Heart left ventricle (tissue), 16 donors: ENCODE results near the gene FBXO21. TPM values are rescaled to one million over a fixed set of nuclear protein-coding genes. Genes with fewer than 3 reads are reported as not detected.

Experiments
- ATAC-seq, 4 donors: fragments of 200-7000 bp; cut with Tn5 transposase; one replicate each; pipeline ENCODE4 v1.9.1; 2020 to 2022; ENCODE audit warnings: moderate library complexity in 4 of 4, mild to moderate bottlenecking in 3 of 4, moderate number of reproducible peaks in 1 of 4
- DNase-seq, 5 donors: peaks; one replicate each; pipeline ENCODE4 v3.0.0-alpha.2; 2020
- H3K27ac ChIP-seq, 12 donors: fragments of 200-600 bp; sonication (generic) in 4 of 12; one replicate each; pipeline versions ENCODE4 v1.5.0 to v1.8.0; 2016 to 2022; ENCODE audit warnings: mild to moderate bottlenecking in 2 of 12
- H3K27me3 ChIP-seq, 9 donors: fragments of 200-600 bp; sonication (generic) in 2 of 9; one replicate each; pipeline versions ENCODE4 v1.5.1 to v1.8.0; 2016 to 2022; ENCODE audit warnings: mild to moderate bottlenecking in 3 of 9
- H3K36me3 ChIP-seq, 9 donors: fragments of 200-600 bp; sonication (generic) in 2 of 9; one replicate each; pipeline versions ENCODE4 v1.5.0 to v1.8.0; 2018 to 2022; ENCODE audit warnings: mild to moderate bottlenecking in 2 of 9
- H3K4me1 ChIP-seq, 12 donors: fragments of 200-600 bp; sonication (generic) in 4 of 12; one replicate each; pipeline versions ENCODE4 v1.5.0 to v1.8.0; 2016 to 2022; ENCODE audit warnings: mild to moderate bottlenecking in 3 of 12
- H3K4me3 ChIP-seq, 12 donors: fragments of 200-600 bp; sonication (generic) in 4 of 12; one replicate each; pipeline versions ENCODE4 v1.5.0 to v1.8.0; 2017 to 2022; ENCODE audit warnings: mild to moderate bottlenecking in 9 of 12, moderate library complexity in 4 of 12
- H3K9me3 ChIP-seq, 12 donors: fragments of 200-600 bp; sonication (generic) in 4 of 12; one replicate each; pipeline versions ENCODE4 v1.5.0 to v1.8.0; 2016 to 2022; ENCODE audit warnings: mild to moderate bottlenecking in 1 of 12
- POLR2A ChIP-seq, 2 donors: fragments of 450-650 bp; IDR thresholded peaks; one replicate each; pipeline ENCODE4 v1.6.1; 2017; ENCODE audit warnings: antibody characterized with exemption in 2 of 2, mild to moderate bottlenecking in 2 of 2, moderate library complexity in 2 of 2
- WGBS, 4 donors: extraction: QIAGEN DNeasy Blood & Tissue Kit in 2 of 4; methylation state at CpG; one replicate each; pipeline versions ENCODE4 v1.1.5 to v1.1.7; 2013 to 2018; 5-methylcytosine and 5-hydroxymethylcytosine counted together
- intact Hi-C, 10 donors: fragments of 100-400 bp; cut with DNase I; formaldehyde crosslinking; loops; one replicate each; pipeline versions ENCODE4 v1.11.1 to v1.14.2; 2022
- polyA plus RNA-seq, 2 donors: library from polyadenylated mRNA; stranded (reverse); fragments of 200-250 nt; gene quantifications; one replicate each; pipeline ENCODE4 v1.2.3, GENCODE V29; 2013
- total RNA-seq, 9 donors: library from RNA; depleted of rRNA in 2 of 9; stranded (reverse); fragments of >200 nt in 2 of 9; fragmentation: NEBNext Ultra II Directional in 3 of 9; extraction: Animal tissue kit (Norgen Biotek cat#: 25700) in 3 of 9; gene quantifications; one replicate each; pipeline versions ENCODE4 v1.1.0 to v1.2.4, GENCODE V29; 2016 to 2023
- TF ChIP-seq, protein P1 (sequence below), 12 donors: fragments of 200-600 bp; sonication (generic) in 4 of 12; IDR thresholded peaks; one replicate each; pipeline versions ENCODE4 v1.5.0 to v1.8.0; 2018 to 2022; ENCODE audit warnings: antibody characterized with exemption in 12 of 12, mild to moderate bottlenecking in 5 of 12
- donor health status: ischemic (EF 13 %, LVEDD 7.1; RV severe dilation, severe dysfunction).
- donor health status: healthy with polysubstance abuse.
- donor health status: DM: no; HTN: yes; CAD: no.
- donor health status: DM: no; HTN: no; CAD: no.
- donor health status: ischemic (EF 25% LVEDD 6.9; RV normal size, moderate dysfunction).
- donor health status: ischemic (EF 25% LVEDD 5.7; RV mildly dilated, moderate dysfunction).
- donor health status: healthy.
- donor health status: DM: yes; HTN: yes; CAD: no.
- donor health status: ischemic (EF 35%, LVEDD 5.7; RV mildly dilated, moderate dysfunction).
- donor health status: nonischemic (EF 11% LVEDD 7.7; RV severe dilation, severe dysfunction).
- donor health status: DM: yes; HTN: yes; CAD: no.
- donor health status: PGD.
- donor health status: ischemic (EF 29% LVEDD 5.4; RV normal size, mild dysfunction).
- donor health status: nonischemic (EF 23%, LVEDD 6.1; RV moderate dilation, normal function).

FBXO21 gene
- total and polyA plus RNA-seq, 11 donors: 10.9 to 82.4 (median 44.1) TPM

GRCh38 chr12:117209626-117210025 lies 19.4 kb upstream of the FBXO21 start:
- 77 to 84% (median 80%) methylated on average over 3 of the region's 3 CpGs for WGBS, 4 donors

DNA sequence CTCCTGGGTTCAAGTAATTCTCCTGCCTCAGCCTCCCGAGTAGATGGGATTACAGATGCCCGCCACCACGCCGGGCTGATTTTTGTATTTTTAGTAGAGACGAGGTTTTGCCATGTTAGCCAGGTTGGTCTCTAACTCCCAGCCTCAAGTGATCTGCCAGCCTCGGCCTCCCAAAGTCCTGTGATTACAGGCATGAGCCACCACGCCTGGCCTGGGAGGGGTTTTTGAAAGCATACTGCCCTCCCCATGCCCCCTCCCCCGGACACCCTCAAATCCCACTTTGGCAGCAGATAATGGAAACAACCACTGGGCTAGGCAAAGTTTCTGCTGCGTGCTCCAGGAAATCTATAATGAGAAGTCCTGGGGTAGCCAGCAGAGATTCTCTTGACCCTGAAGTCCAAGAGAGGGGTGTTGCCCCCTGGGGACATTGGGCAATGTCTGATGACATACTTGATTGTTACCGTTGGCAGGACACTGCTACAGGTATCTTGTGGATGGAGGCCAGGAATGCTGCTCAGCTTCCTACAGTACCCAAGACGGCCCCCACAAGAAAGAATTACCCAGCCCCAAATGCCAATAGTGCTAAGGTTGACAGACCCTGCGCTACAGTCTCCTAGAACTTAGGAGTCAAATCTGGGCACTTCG lies 18.7 kb upstream of the FBXO21 start:
- 77 to 90% (median 82%) methylated on average over 9 to 13 of the region's 13 CpGs for WGBS, 4 donors
- intact Hi-C loops: no loop called here
- ATAC-seq: no peak
- no peaks in the 10 kb centered on the region for H3K4me1 ChIP-seq
- H3K27me3 ChIP-seq: peaks cover 0 to 40% (median 6%) of the 10 kb centered on the region in 9 donors
- H3K27ac ChIP-seq: no peak overlapping the region
- H3K4me3 ChIP-seq: no peak overlapping the region
- H3K9me3 ChIP-seq: no peaks in the 10 kb centered on the region
- no peaks in the 10 kb centered on the region for H3K36me3 ChIP-seq
- no peak for DNase-seq
- TF ChIP-seq, protein P1, sequence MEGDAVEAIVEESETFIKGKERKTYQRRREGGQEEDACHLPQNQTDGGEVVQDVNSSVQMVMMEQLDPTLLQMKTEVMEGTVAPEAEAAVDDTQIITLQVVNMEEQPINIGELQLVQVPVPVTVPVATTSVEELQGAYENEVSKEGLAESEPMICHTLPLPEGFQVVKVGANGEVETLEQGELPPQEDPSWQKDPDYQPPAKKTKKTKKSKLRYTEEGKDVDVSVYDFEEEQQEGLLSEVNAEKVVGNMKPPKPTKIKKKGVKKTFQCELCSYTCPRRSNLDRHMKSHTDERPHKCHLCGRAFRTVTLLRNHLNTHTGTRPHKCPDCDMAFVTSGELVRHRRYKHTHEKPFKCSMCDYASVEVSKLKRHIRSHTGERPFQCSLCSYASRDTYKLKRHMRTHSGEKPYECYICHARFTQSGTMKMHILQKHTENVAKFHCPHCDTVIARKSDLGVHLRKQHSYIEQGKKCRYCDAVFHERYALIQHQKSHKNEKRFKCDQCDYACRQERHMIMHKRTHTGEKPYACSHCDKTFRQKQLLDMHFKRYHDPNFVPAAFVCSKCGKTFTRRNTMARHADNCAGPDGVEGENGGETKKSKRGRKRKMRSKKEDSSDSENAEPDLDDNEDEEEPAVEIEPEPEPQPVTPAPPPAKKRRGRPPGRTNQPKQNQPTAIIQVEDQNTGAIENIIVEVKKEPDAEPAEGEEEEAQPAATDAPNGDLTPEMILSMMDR (IDR thresholded peaks at IDR 0.05): no peak
- no peak for TF ChIP-seq POLR2A (IDR thresholded peaks at IDR 0.05)

More at GRCh38 chr12:117209626-117210025, 19.4 kb upstream of the FBXO21 start:
- ATAC-seq (no peak), DNase-seq (no peak)
- Histone ChIP-seq H3K27ac (no peak overlapping the region), H3K9me3 (no peaks in the 10 kb centered on the region), H3K36me3 (no peaks in the 10 kb centered on the region), H3K4me3 (no peak overlapping the region), H3K4me1 (no peaks in the 10 kb centered on the region), H3K27me3 (peaks cover 0 to 33% (median 5%) of the 10 kb centered on the region in 9 donors)
- TF ChIP-seq, protein P1 (IDR thresholded peaks at IDR 0.05): no peak
- no peak for TF ChIP-seq POLR2A (IDR thresholded peaks at IDR 0.05)
- intact Hi-C loops: loop anchor here in 9 of 10 donors (5.0 to 10.0 kb wide), 6 partner anchors 158 to 648 kb away; no protein-coding TSS in a partner anchor

- TF ChIP-seq POLR2A (IDR thresholded peaks at IDR 0.05): no peak
- TF ChIP-seq, protein P1 (IDR thresholded peaks at IDR 0.05): no peak
Observed at GRCh38 chr12:117208206-117208605, 17.9 kb upstream of the FBXO21 start.

DNA sequence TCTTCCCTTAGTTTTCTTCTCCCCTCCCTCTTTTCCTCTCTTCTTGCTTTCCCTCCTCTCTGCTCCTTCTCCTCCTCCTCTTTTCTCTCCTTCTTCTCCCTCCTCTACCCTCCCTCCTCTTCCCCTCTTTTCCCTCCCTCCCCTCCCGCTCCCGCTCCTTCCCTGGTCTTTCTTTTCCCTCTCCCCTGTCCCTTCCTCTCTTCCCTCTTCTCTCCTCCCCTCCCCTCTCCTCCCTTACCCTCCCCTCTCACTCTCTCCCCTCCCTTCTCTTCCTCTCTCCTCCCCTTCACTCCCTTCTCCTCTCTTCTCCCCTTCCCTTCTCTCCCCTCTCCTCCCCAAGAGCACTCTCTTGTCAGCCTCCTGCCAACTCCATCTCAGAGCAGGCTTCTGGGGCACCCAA lies 17.4 kb upstream of the FBXO21 start:
- Histone ChIP-seq H3K4me1 (no peaks in the 10 kb centered on the region), H3K27ac (no peak overlapping the region), H3K4me3 (no peak overlapping the region), H3K9me3 (no peaks in the 10 kb centered on the region), H3K27me3 (peaks cover 0 to 51% (median 6%) of the 10 kb centered on the region in 9 donors), H3K36me3 (no peaks in the 10 kb centered on the region)
- no peak for ATAC-seq
- WGBS, 4 donors: 47 to 68% (median 58%) methylated on average over 2 of the region's 2 CpGs
- intact Hi-C loops: no loop called here
- TF ChIP-seq POLR2A (IDR thresholded peaks at IDR 0.05): no peak
- TF ChIP-seq, protein P1 (IDR thresholded peaks at IDR 0.05): no peak
- no peak for DNase-seq

More at GRCh38 chr12:117208206-117208605, 17.9 kb upstream of the FBXO21 start:
- H3K4me3 ChIP-seq: no peak overlapping the region
- no peak for DNase-seq
- no peaks in the 10 kb centered on the region for H3K36me3 ChIP-seq
- H3K4me1 ChIP-seq: no peaks in the 10 kb centered on the region
- intact Hi-C loops: no loop called here
- ATAC-seq: no peak
- peaks cover 0 to 47% (median 6%) of the 10 kb centered on the region in 9 donors for H3K27me3 ChIP-seq
- H3K27ac ChIP-seq: no peak overlapping the region
- H3K9me3 ChIP-seq: no peaks in the 10 kb centered on the region
- 69 to 78% (median 75%) methylated on average over 16 of the region's 16 CpGs for WGBS, 4 donors
